SIG-M5 treated with dmso at 0.1 percent for 504 hours (cell line): ENCODE data around the gene DRGX.
A peak's percentile ranks its signal among the peaks of the same experiment; 100 is the strongest.

ENCODE experiments used
- DNase-seq: peaks from one replicate; lab custom pipeline; 2025; ENCODE audit not compliant: unreplicated experiment; lab: John Stamatoyannopoulos, UW

The DRGX gene

DNA sequence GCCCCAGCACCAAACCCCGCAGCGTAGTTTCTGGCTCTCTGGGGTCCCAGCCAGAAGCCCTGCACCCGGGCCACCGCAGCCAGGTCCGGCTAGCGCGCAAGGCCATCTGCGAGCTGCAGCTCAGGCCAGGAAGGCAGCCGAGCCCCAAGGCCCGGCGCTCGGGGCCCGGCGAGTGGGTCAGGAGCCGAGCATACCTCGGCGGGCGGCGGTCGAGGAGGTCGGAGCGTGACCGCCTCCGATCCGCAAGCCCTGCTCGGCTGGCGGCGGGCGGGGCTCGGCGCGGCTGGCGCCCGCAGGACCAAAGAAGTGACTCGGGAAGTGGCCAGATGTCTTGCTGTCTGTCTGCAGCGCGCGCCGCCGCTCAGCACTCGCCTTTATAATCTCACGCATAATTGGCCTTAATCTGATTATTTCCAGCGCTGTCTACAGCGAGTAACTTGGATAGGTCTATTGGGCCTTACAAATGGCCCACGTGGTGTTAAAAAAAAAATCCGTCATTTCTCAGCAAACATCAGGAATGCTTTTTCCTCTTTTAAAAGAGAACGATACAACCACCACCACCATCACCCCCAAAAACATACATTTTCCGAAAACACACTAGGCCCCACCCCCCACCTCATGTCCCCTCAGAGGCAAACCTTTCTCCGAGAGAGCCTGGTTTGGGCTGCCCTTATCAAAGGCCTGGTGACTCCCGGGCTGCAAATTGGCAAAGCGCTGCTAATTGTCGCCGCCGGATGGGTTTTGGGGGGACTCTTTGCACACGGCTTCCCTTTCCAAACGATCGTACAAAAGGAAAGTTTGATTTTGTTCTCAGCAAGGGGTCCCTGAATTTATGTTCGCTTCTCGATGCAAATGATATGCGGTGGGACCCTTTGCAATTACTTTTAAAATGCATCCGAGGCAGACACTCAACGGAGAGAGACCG is at the start of gene DRGX:
TSS of gene DRGX (minus strand) at position 349 of the 925 bp plus-strand sequence. CDS start 649 bp downstream, outside the sequence.
- DNase-seq: no peak

DNA sequence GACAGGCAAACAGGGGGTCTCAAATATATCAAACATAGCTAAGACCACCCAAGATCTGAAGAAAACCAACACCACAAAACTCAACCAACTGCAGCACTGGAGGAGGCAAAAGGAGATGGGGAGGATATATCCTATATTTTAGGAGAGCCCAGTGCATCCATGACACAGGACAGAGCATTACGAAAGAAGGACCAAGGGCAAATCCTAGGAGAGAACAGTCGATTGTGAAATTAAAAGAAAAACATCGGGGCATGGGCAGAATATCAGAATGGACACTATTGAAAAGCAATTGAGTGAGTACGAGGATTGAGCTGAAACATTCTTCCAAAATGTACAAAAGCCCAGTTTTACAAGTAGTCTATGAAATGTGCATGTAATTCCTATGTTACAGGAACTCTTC is 48.5 kb upstream of the DRGX start:
- DNase-seq: no peak

DNA sequence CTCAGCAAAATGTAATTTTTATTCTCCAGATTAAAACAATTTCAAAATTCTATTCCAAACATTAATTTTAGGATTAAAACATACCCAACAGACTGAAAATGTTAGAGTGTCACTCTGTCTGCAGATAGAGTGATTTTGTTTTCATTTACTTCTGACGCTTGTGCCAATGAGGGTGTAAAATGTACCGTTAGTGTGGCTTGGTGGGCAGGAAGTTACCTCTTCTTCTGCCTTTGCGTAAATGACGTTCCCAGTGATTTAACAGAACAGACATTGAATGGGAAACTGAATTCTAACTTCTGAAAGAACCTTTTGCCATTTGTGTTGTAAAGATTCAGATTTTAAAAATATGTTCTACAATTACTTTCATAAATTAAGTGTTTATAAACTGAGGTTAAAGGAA is 47.0 kb upstream of the DRGX start:
- DNase-seq: no peak

DNA sequence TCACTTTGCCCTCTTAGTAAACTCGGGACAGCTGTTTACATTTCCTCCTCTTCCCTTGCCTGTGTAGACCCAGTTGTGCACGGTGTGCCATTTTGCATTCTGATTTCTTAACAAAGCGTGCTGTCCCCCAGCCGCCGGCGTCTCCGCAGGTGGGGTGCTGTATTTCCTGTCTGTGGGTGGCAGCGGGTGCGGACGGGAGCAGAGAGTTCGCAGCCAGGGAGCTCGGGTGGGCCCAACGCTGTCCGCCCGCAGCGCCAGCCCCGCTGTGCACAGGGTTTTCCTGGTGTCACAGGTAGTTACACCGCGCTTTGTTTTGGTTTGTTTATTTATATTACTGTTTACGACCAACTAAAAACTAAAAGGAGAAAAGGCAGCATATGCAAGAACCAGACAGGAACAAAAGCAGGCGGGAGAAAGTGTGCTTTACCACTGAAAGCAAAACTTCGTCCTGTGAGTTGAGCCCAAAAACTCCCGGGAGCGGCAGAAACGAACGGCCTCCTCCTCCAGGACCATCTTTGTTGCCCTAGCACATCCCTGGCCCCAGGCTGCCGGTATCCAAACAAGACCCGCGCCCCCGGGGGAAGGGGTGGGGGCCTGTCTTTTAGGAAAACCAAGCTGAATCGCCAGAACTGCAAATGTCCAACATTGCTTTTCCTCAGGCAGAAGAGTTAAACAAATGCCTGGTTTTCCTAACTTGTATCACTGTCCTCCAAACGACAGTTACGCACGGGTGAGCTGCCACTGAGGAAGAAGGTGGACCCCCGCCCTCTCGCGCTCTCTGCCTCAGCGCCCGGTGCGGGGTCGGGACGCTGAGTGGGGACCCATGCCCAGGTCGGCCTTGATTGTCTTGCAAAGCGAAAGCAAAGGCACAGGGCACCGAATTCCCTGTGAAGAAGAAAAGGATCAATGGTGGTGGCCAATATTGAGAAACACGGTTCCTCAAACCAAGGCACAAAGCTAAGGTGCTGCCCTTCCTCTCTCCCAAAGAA is 45.9 kb upstream of the DRGX start:
- no peak for DNase-seq

DNA sequence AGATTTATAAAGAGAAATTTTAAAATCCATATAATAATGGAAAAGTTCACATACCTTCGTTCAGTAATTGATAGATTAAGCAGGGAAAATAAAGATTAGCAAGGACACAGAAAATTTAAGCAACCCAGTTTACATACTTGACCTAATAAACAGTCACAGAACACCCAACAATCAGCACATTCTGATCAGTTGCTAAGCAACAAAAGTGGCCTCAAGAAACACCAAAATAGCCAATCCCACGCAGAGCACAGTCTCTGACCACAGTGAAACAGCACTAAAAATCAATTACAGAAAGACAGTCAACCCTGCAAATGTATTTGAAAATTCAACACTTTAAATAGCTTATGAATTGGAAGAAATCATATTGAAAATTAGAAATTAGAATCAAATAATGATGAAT is 39.3 kb upstream of the DRGX start:
- no peak for DNase-seq

DNA sequence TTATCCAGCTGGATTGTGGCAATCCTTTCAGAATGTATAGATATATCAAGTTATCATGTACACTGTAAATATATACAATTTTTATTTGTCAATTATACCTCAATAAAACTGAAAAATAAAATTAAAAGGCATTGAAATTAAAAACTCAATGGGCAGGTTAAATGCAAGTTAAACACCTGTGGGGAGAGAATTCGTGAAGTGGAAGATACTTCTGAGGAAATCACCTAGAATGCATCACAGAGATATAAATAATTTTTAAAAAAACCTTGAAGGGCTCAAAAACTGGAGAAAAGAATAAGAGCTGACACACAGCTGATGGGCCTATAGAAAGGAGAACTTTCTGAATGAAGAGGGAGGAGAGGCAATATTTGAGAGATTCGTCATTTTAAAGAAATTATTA is 37.2 kb upstream of the DRGX start:
- DNase-seq: no peak

DNA sequence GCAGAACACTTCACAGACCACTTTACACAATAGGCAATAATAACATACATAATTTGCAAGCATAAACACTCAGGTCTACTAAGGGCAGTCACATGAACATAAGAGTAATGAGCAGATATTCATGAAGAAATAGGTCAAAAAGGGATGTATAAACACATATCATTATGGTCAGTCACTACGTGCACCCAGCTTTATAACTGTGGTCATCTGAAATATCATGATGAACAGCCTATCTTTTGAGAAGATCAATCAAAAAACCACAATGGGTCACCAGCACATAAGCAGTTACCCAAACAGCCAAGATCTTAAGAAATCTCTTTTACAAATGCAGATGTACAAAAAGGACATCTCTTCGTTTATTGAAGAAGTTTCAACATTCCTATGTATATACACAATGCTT is 35.5 kb upstream of the DRGX start:
- no peak for DNase-seq

DNA sequence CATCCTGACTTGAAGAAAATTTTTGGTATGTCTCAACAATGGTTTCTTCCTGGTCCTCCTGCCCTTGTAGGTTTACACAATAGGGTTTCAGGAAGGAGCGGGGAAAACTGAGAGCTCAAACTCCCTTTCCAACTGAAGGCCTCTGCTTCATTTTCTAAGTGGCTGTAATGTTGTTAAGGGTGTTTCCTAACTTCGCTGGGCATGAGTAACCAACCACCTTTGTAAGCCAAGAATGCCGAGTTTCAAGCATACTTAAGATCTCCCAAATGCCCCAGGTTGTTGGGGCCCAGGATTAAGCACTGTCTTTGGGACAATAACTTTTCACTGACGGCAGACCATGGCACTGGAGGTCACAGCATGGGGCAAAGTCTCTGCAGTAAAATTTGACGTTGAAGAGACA is 33.6 kb upstream of the DRGX start:
- DNase-seq: no peak

DNA sequence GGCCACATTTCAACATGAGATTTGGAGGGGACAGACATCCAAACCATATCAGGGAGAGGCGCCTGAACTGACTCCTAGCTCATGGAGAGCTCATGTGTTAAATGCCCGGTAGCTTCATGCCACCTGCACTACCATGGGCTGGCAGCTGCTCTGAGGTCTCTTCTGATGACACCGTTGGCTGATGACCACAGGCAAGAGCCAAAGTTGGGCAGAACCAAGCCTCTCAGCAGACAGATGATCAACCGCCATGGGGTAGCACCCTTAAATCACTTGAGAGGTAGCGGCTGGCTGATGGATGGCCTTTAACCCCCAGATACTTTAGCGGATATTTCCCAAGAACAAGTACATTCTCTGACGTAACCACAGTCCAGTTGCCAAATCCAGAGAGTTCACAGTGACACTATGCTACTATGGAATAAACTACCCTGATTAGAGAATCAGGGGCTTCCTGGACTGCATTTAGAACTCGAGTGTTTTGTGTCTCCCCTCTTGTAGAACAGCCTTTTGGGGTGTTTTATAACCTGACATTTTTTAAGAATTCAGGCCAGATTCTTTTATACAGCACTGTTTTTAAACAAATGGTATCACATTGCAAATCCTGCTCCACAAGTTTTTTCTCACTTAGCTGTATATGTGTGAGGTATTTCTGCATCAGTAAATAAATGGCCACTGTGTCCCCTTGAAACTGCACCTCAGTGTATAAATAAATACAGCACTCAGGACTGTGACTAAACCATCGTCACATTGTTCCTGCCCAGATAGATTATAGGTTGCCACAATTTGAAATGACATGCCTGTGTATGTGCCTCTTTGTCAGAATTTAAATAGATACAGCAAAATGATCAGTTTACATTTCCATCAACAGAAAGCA is 30.8 kb upstream of the DRGX start:
- DNase-seq: peak; percentile 7

DNA sequence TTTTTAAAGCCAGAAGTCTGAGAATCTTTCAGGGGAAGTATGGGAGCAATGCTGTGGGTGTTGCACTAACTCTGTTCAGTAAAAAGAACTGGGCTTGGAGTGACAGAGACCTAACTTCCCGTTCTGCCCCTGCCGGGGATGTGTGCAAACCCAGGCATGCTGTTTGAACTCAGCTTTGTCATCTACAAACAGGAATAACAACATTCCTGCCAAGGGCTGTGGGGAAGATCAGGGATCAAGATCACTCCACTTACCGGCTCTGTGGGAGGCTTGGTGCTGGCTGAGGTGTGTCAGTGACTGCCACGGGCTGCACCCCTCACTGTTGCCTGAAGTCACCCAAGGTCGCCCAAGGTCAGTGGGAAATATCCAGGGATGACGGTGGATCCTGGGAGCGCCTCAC is 23.1 kb upstream of the DRGX start:
- DNase-seq: peak; percentile 66

DNA sequence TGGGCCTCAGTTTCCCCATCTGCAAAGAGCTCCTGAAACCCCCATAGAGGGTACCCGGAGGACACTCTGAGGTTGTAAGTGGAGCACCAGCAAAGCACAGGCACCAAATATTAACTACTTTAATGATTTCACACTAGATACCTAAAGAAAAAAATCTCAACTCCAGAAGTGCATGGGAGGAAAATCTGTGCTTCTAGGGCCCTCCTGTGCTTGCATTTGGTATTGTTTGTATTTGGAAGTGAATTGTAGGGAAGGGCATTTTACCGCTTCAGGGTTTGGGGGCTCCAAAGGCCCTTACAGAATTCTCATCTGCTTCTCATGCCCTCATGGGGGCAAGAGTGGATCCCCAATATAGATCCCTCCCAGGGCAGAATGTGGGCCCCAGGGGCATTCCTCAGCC is 22.4 kb upstream of the DRGX start:
- no peak for DNase-seq

DNA sequence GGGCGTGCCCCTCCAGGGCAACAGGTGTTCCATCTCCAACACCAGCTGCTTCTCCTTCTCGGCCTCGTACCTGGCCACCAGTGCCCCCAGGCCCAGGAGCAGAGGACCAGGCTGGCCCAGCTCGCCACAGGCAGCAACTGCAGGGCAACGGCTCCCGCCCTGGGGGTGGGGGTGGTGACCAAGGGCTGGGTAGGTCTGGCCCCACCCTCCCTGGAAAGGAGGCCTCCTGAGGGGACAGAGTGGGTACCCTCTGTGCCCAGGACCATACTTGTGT is 22.1 kb upstream of the DRGX start:
- no peak for DNase-seq

DNA sequence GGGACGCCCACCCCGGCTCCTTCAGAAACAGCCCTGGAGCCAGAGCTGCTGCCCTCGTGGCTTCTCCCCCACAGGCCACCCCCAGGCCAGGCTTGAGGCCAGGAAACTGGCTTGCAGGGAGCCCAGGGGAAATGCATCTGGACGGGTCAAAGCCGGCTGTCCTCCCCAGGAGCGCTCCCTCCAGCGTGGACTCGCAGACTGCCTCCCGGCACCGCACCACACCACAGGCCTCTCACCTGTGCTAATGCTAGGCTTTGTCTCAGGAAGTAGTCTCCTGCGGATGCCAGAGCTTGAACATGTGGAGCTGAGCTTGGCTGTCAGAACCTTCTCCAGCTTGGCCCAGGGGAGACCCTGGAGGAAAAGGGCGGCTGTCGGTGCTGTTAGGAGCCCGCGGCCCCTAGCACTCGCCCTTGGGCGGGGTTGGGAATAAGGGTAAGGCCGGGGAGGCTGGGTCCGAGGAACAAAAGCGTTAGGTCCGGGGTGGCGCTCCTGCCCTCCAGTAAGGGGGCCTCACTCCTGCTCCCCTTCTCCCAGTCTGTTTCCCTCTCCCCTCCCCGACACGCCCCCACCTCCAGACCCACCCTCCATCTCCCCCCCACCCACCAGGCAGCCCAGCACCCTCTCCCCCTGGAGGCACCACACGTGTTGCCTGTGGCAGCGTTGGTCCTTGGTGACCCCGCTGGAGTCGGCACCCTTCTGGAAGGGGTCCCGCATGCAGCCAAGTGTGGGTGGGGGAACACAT is 21.6 kb upstream of the DRGX start:
- DNase-seq: no peak

DNA sequence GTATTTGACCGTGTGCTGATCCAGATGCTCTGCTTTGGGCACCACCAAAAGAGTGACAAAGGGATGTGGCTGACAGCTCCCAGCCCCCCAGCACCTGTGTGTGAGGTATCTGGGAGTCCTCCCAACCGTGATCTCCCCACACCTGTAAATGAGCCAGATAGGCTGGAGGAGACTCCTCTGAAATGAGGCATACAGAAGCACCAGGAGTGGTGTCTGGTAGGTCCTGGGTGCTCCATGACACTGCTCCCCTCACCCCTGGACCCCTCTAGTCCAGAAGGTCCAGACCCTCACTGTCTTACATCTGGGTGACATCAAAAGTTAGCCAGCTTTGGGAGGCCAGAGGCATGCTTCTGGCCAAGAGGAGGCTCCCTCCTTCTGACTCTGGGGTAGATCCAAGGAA is 20.0 kb upstream of the DRGX start:
- DNase-seq: no peak

DNA sequence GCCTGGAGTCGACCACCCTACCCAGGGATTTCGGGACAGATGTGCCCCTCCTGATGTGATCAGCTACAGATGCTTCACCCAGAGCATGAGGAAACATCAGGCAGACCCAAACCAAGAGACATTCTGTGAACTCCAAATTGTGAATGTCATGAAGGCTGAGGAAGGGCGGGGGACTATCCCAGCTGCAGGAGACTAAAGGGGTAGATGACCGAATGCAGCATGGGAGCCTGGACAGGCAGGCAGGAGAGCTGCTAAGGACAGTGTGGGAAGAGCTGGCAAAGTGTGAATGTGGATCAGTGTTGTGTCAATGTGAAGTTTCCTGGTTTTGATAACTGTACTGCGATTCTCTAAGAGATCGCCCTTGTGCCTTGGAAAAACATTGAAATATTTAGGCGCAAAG is 19.2 kb upstream of the DRGX start:
- no peak for DNase-seq

DNA sequence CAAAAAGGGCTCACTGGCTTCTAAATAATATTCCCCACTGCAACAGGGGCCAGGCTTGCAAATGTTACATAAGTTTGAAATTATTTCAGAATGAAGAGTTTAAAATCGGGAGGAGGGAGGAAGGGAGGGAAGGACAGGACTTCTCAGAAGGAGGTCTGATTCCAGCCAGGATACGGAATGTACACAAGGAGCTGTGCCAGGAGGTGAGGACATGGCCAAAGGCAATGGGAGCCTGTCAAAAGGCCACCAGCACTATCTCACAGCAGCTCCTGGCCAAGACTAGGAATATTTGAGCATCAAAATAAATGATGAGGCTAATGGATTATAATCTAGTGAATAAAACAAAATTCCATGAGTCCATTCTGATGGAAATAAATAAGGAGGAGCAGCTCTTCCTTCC is 18.6 kb upstream of the DRGX start:
- DNase-seq: no peak

DNA sequence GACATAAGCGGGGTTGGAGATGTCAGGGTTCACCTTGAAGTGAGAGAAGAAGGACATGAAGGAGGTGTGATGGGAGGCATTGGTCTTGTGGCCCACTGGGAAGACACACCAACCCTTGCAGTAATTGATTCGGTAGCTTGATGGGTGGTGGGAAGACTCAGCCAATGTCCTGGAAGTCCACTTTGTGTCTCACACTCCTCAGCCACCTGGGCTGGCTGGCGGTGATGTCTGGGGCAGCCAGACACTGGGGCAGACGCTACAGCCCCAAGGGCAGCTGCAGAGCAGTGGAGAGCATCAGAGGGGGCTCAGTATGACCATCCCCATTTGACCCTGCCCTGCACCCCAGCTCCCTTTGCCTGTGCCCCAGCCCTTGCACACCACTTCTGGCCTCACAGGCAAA is 16.7 kb upstream of the DRGX start:
- no peak for DNase-seq

DNA sequence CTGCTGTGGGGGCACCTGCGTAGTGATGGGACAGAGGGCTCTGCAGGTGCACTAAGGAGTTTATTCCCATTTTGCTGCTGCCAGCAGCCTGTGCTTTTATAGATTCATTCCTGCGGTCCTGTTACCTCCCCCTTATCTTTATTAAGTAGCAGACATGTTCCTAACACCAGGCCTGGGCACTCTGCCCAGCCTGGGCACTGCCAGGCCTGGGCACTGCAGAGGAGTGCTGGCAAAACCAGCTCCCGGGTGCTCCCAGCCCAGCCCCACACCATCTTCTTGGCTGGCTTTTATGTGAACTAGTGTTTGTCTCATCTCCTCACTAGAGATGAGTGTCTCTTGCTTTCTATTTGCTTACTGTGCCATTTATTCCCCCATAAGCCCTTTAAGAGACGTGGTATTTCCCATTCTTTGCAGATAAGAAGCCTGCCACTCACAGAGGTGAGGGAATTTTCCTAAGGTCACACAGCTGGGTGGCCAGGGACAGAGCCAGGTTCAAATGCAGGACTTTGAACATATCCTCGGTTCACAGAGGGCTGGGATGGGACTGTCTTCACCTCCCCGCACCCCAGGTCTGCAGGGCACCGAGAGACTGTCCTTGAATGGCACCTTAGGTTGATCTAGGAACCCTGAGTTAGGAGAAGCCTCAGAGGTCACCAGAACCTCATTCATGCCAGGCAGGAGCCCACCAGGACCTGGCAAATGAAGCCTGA is 14.6 kb upstream of the DRGX start:
- no peak for DNase-seq

DNA sequence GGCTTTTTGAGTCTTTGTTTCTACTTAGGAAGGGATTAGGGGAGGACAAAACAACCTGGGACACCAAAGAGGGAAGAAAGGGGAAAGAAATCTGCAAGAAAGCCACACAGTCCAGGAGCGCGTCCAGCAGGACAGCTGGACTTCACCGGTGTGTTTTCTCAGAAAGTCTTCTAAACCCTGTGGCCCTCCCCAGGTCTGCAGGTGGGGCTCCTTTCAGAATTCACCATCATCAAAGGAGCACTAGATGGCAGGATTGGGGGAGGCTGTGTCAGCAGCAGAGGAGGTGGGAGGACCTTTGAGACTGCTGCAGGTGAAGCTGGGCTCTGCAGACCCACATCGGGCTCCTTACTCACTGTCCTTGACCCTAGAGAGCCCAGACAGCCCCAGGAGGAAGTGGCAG is 13.9 kb upstream of the DRGX start:
- no peak for DNase-seq
